Adrenal gland (tissue), 5 donors: ENCODE data around the gene UNC93B1.

Experiments
- POLR2A ChIP-seq, 2 donors: fragments of 450-650 bp; IDR thresholded peaks; one replicate each; pipeline ENCODE4 v1.6.1; 2017; ENCODE audit warnings: antibody characterized with exemption in 2 of 2, mild to moderate bottlenecking in 2 of 2, moderate library complexity in 1 of 2
- TF ChIP-seq, protein P1 (sequence below), 6 experiments: fragments of 450-650 bp in 4 of 6; fragments of 200-600 bp in 2 of 6; sonication (generic) in 1 of 6; IDR thresholded peaks; 1 replicate in 5 of 6; 2 replicates in 1 of 6; pipeline versions ENCODE4 v1.5.1 to v1.8.0; 2016 to 2021; ENCODE audit warnings: antibody characterized with exemption in 6 of 6, mild to moderate bottlenecking in 2 of 6, moderate library complexity in 1 of 6
- donor health status: DM: no; HTN: no; CAD: no.

DNA sequence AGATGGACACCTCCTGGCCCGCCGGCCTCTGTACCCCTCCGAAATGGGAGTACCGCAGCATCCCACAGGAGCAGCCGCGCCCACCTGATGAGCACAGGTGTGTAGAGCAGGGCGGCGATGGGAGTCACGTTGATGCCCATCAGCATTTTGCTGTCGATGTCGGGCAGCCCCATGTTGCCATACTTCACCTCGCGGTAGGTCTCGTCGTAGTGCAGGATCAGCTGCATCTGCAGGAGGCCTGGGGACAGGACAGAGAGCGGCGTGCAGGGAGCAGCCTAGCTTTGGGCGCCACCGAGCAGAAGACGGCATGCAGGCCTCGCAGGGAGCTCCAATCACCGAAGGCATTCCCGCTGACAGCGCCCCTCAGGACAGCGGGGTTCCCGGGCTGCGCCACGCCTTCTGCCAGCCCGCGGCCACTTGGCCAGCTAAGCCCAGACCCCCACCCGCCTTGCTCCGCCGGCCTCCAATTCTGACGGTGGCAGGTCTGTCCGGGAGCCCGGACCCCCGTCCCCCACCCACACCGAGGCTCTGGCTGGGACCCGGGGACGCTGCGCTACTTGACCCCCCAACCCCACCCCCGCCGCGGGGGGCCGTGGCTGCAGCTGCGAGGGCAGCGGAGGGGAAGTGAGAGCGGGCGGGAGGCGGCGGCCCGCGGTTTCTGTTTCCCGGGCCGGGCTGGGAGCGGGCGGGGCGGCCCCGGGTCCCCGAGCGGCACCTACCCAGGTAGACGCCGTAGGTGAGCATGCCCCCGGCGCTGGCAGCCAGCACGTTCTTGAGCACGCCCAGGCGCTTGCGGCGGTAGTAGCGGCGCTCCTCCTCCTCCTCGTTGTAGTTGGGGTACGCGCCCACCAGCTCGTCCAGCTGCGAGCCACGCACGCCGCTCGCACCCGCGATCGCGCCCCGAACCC, 705 bp downstream of the UNC93B1 start:
- no peak for TF ChIP-seq POLR2A (IDR thresholded peaks at IDR 0.05)
- TF ChIP-seq, protein P1, sequence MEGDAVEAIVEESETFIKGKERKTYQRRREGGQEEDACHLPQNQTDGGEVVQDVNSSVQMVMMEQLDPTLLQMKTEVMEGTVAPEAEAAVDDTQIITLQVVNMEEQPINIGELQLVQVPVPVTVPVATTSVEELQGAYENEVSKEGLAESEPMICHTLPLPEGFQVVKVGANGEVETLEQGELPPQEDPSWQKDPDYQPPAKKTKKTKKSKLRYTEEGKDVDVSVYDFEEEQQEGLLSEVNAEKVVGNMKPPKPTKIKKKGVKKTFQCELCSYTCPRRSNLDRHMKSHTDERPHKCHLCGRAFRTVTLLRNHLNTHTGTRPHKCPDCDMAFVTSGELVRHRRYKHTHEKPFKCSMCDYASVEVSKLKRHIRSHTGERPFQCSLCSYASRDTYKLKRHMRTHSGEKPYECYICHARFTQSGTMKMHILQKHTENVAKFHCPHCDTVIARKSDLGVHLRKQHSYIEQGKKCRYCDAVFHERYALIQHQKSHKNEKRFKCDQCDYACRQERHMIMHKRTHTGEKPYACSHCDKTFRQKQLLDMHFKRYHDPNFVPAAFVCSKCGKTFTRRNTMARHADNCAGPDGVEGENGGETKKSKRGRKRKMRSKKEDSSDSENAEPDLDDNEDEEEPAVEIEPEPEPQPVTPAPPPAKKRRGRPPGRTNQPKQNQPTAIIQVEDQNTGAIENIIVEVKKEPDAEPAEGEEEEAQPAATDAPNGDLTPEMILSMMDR (IDR thresholded peaks at IDR 0.05), result no peak
